Activated CD8-positive, alpha-beta T cell treated with anti-CD3 and anti-CD28 coated beads for 36 hours (primary cell): ENCODE results near the gene NFATC3. TPM values are rescaled to one million over a fixed set of nuclear protein-coding genes. Genes with fewer than 3 reads are reported as not detected.
A peak's percentile ranks its signal among the peaks of the same experiment; 100 is the strongest.

Experiments used
- ATAC-seq: fragments of 200-7000 bp; cut with Tn5 transposase; one replicate; pipeline ENCODE4 v1.10.0; 2021; ENCODE audit warnings: mild to moderate bottlenecking, moderate library complexity
- CTCF ChIA-PET: fragments of 350-600 bp; sonication (Branson Sonifier 250); formaldehyde crosslinking; loops from one replicate; lab custom pipeline; 2021; ENCODE audit warnings: antibody characterized with exemption; lab: Charles Lee
- POLR2A ChIA-PET: fragments of 350-600 bp; sonication (Branson Sonifier 250); formaldehyde crosslinking; loops from one replicate; lab custom pipeline; 2021; ENCODE audit warnings: antibody characterized with exemption; lab: Charles Lee
- DNase-seq: peaks from one replicate; pipeline ENCODE4 v3.0.0-alpha.2; 2020
- H3K27ac Mint-ChIP-seq: one replicate; pipeline ENCODE4 v1.8.0; 2021; ENCODE audit warnings: mild to moderate bottlenecking, mixed read lengths
- H3K27me3 Mint-ChIP-seq: one replicate; pipeline ENCODE4 v1.8.0; 2021; ENCODE audit warnings: mixed read lengths
- H3K36me3 Mint-ChIP-seq: one replicate; pipeline ENCODE4 v1.8.0; 2021; ENCODE audit warnings: low read depth, mixed read lengths
- H3K4me1 Mint-ChIP-seq: one replicate; pipeline ENCODE4 v1.8.0; 2021; ENCODE audit warnings: low read depth, mixed read lengths
- H3K4me3 Mint-ChIP-seq: one replicate; pipeline ENCODE4 v1.8.0; 2021; ENCODE audit warnings: mild to moderate bottlenecking, moderate library complexity, mixed read lengths
- H3K9me3 Mint-ChIP-seq: one replicate; pipeline ENCODE4 v1.8.0; 2021; ENCODE audit warnings: mixed read lengths
- intact Hi-C: fragments of 100-400 bp; cut with micrococcal nuclease; formaldehyde crosslinking; loops from one replicate; pipeline ENCODE4 v1.10.0; 2022
- total RNA-seq, 2 experiments: library from RNA; stranded (reverse); gene quantifications; one replicate each; pipeline ENCODE4 v1.2.3, GENCODE V29; 2021
- TF ChIP-seq, protein P1 (sequence below): fragments of 200-600 bp; IDR thresholded peaks from one replicate; pipeline ENCODE4 v1.8.0; 2022; ENCODE audit warnings: antibody characterized with exemption, mild to moderate bottlenecking

The NFATC3 gene
- total RNA-seq, 2 experiments from 2014 or later = 102 to 104 TPM

DNA sequence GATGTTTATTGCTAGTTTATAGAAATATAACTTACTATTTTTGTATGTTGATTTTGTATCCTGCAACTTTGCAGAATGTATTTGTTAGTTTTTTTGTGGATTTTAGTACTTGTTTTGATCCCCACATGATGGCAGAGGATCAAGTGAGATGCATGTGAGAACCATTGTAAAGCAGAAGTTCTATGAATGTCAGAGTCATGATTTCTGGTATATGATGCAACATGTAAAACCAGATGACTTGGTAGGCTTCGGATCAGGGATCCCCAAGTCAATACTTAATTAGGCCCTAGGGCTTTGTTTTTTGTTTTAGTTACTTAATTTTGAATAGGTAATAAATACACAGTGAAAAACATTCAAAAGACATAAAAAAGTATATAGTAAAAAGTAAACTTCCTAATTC lies 104.9 kb downstream of the NFATC3 start:
- intact Hi-C loops = no loop called here
- H3K4me1 Mint-ChIP-seq = peaks cover 6% of the 10 kb centered on the region
- H3K4me3 Mint-ChIP-seq = no peak overlapping the region
- CTCF ChIA-PET = no interaction called here
- H3K27ac Mint-ChIP-seq = no peak overlapping the region
- no peaks in the 10 kb centered on the region for H3K27me3 Mint-ChIP-seq
- TF ChIP-seq, protein P1, sequence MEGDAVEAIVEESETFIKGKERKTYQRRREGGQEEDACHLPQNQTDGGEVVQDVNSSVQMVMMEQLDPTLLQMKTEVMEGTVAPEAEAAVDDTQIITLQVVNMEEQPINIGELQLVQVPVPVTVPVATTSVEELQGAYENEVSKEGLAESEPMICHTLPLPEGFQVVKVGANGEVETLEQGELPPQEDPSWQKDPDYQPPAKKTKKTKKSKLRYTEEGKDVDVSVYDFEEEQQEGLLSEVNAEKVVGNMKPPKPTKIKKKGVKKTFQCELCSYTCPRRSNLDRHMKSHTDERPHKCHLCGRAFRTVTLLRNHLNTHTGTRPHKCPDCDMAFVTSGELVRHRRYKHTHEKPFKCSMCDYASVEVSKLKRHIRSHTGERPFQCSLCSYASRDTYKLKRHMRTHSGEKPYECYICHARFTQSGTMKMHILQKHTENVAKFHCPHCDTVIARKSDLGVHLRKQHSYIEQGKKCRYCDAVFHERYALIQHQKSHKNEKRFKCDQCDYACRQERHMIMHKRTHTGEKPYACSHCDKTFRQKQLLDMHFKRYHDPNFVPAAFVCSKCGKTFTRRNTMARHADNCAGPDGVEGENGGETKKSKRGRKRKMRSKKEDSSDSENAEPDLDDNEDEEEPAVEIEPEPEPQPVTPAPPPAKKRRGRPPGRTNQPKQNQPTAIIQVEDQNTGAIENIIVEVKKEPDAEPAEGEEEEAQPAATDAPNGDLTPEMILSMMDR = no peak
- no peak for ATAC-seq
- no peaks in the 10 kb centered on the region for H3K9me3 Mint-ChIP-seq
- no peak for DNase-seq
- H3K36me3 Mint-ChIP-seq = peaks cover 36% of the 10 kb centered on the region
- POLR2A ChIA-PET = no interaction called here

DNA sequence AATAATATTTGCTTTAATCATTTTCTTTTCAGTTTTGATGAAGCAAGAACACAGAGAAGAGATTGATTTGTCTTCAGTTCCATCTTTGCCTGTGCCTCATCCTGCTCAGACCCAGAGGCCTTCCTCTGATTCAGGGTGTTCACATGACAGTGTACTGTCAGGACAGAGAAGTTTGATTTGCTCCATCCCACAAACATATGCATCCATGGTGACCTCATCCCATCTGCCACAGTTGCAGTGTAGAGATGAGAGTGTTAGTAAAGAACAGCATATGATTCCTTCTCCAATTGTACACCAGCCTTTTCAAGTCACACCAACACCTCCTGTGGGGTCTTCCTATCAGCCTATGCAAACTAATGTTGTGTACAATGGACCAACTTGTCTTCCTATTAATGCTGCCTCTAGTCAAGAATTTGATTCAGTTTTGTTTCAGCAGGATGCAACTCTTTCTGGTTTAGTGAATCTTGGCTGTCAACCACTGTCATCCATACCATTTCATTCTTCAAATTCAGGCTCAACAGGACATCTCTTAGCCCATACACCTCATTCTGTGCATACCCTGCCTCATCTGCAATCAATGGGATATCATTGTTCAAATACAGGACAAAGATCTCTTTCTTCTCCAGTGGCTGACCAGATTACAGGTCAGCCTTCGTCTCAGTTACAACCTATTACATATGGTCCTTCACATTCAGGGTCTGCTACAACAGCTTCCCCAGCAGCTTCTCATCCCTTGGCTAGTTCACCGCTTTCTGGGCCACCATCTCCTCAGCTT lies 105.8 kb downstream of the NFATC3 start:
- DNase-seq (no peak), ATAC-seq (no peak)
- POLR2A ChIA-PET = no interaction called here

DNA sequence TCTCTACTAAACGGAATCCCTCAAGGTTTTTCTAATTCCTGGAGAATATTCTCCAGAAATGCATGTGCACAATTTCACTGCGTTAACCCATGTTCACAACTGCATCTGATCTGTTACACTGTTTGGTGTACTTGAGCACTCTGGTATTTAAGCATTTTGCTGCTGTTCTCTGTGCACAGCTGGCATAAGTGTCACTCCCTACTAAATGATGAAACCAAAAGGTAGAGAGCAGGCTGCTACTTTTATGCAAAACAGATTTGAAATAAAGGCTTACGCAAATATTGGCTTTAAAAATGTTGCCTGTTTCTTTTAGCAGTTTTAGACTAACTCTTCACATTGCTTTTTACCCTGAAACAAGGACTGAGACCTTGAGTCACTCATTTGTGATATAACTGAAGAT lies 109.1 kb downstream of the NFATC3 start:
- Mint-ChIP-seq H3K4me1 (peaks cover 10% of the 10 kb centered on the region), H3K9me3 (no peaks in the 10 kb centered on the region), H3K4me3 (no peak overlapping the region), H3K36me3 (peaks cover 20% of the 10 kb centered on the region), H3K27ac (no peak overlapping the region), H3K27me3 (no peaks in the 10 kb centered on the region)
- no peak for DNase-seq
- TF ChIP-seq, protein P1 = no peak
- POLR2A ChIA-PET = no interaction called here
- intact Hi-C loops = no loop called here
- ATAC-seq = no peak
- CTCF ChIA-PET = interaction anchor here (2.7 kb wide), 1 partner anchor 34 kb away, joined by 9 read pairs; no protein-coding TSS in a partner anchor

More for the DNA sequence above, 105.8 kb downstream of the NFATC3 start:
- no peaks in the 10 kb centered on the region for H3K27me3 Mint-ChIP-seq
- peak overlapping the region; percentile 9 for H3K27ac Mint-ChIP-seq
- peaks cover 32% of the 10 kb centered on the region for H3K36me3 Mint-ChIP-seq
- CTCF ChIA-PET = no interaction called here
- no peaks in the 10 kb centered on the region for H3K9me3 Mint-ChIP-seq
- no peak overlapping the region for H3K4me3 Mint-ChIP-seq
- peaks cover 6% of the 10 kb centered on the region for H3K4me1 Mint-ChIP-seq
- TF ChIP-seq, protein P1 = no peak
- intact Hi-C loops = no loop called here

DNA sequence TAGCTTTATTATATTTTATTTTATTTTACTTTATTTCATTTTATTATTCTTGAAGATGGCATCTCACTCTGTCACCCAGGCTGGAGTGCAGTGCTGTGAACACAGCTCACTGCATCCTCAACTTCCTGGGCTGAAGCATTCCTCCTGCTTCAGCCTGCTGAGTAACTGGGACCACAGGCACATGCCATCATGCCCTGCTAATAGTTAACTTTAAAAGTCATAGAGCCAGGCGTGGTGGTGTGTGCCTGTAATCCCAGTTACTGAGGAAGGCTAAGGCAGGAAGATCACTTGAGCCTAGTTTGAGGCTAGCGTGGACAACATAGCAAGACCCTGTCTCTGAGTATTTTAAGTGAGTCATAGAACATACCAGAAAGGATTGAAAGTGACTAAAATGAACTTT lies 112.1 kb downstream of the NFATC3 start:
- H3K9me3 Mint-ChIP-seq = no peaks in the 10 kb centered on the region
- intact Hi-C loops = no loop called here

More for the DNA sequence above, 112.1 kb downstream of the NFATC3 start:
- Mint-ChIP-seq H3K4me1 (peaks cover 20% of the 10 kb centered on the region), H3K27me3 (no peaks in the 10 kb centered on the region), H3K4me3 (no peak overlapping the region), H3K36me3 (peaks cover 10% of the 10 kb centered on the region), H3K27ac (no peak overlapping the region)
- ATAC-seq (no peak), DNase-seq (no peak)
- CTCF ChIA-PET = interaction anchor here (1.4 kb wide), 2 partner anchors 33 to 157 kb away, joined by 3 to 6 read pairs; no protein-coding TSS in a partner anchor
- POLR2A ChIA-PET = interaction anchor here (1.0 kb wide), 1 partner anchor 30 kb away, joined by 3 read pairs; no protein-coding TSS in a partner anchor
- TF ChIP-seq, protein P1 = no peak
